GM18909 (cell line): ENCODE measurements around the gene USP16.
"Not testable (repeated sequence)": the region's sequence is repeated elsewhere in the genome, so short reads cannot be mapped to it uniquely, and the experiment has no call there.

Source experiments
- ATAC-seq: cut with Tn5 transposase; IDR thresholded peaks from one replicate; pipeline ENCODE4 v1.9.1; 2021; ENCODE audit warnings: mild to moderate bottlenecking; ENCODE audit not compliant: unreplicated experiment, poor library complexity

USP16 gene

GRCh38 chr21:29030909-29031308, 6.4 kb downstream of the USP16 start:
- ATAC-seq, result no peak

GRCh38 chr21:29033301-29033700, 8.8 kb downstream of the USP16 start:
- ATAC-seq, result no peak

- ATAC-seq, result no peak
Measured at GRCh38 chr21:29033871-29034270, 9.4 kb downstream of the USP16 start.

GRCh38 chr21:29034678-29035077, 10.2 kb downstream of the USP16 start:
- ATAC-seq, result no peak

- ATAC-seq, result no peak
Measured at GRCh38 chr21:29052224-29052623, 27.8 kb downstream of the USP16 start.

GRCh38 chr21:29053011-29053553, 28.6 kb downstream of the USP16 start:
- no peak for ATAC-seq

- ATAC-seq, result no peak
Measured at GRCh38 chr21:29053656-29054055, 29.2 kb downstream of the USP16 start.

GRCh38 chr21:29055080-29055479, 30.6 kb downstream of the USP16 start:
- no peak for ATAC-seq

GRCh38 chr21:29056005-29056404, 31.5 kb downstream of the USP16 start:
- ATAC-seq, result no peak

GRCh38 chr21:29056538-29057050, 32.1 kb downstream of the USP16 start:
- ATAC-seq, result no peak

- ATAC-seq, result peak; percentile 97
Measured at GRCh38 chr21:29064850-29065481, 40.5 kb downstream of the USP16 start.

GRCh38 chr21:29072873-29073221, 48.4 kb downstream of the USP16 start:
- peak; percentile 1 for ATAC-seq

GRCh38 chr21:29073222-29074006, 48.9 kb downstream of the USP16 start, which contains the start of gene CCT8:
Gene CCT8 (minus strand): TSS chr21:29073648. CDS start chr21:29073590, 58 bp downstream.
- ATAC-seq, result peak; percentile 95

GRCh38 chr21:29074007-29074376, 49.5 kb downstream of the USP16 start:
- ATAC-seq, result peak; percentile 23

GRCh38 chr21:29074783-29075182, 50.3 kb downstream of the USP16 start:
- no peak for ATAC-seq

- no peak for ATAC-seq
Measured at GRCh38 chr21:29075706-29076466, 51.4 kb downstream of the USP16 start.

GRCh38 chr21:29076731-29077640, 52.5 kb downstream of the USP16 start:
- not testable (repeated sequence) for ATAC-seq

GRCh38 chr21:29077651-29078090, 53.2 kb downstream of the USP16 start:
- ATAC-seq, result no peak

- ATAC-seq, result peak; percentile 72
Measured at GRCh38 chr21:29078869-29079767, 54.6 kb downstream of the USP16 start.
